Heart left ventricle (tissue), 16 donors: ENCODE data around the gene NCK2. TPM values are rescaled to one million over a fixed set of nuclear protein-coding genes. Genes with fewer than 3 reads are reported as not detected.

Source experiments
- ATAC-seq, 4 donors: fragments of 200-7000 bp; cut with Tn5 transposase; one replicate each; pipeline ENCODE4 v1.9.1; 2020 to 2022; ENCODE audit warnings: moderate library complexity in 4 of 4, mild to moderate bottlenecking in 3 of 4, moderate number of reproducible peaks in 1 of 4
- DNase-seq, 5 donors: peaks; one replicate each; pipeline ENCODE4 v3.0.0-alpha.2; 2020
- H3K27ac ChIP-seq, 12 donors: fragments of 200-600 bp; sonication (generic) in 4 of 12; one replicate each; pipeline versions ENCODE4 v1.5.0 to v1.8.0; 2016 to 2022; ENCODE audit warnings: mild to moderate bottlenecking in 2 of 12
- H3K27me3 ChIP-seq, 9 donors: fragments of 200-600 bp; sonication (generic) in 2 of 9; one replicate each; pipeline versions ENCODE4 v1.5.1 to v1.8.0; 2016 to 2022; ENCODE audit warnings: mild to moderate bottlenecking in 3 of 9
- H3K36me3 ChIP-seq, 9 donors: fragments of 200-600 bp; sonication (generic) in 2 of 9; one replicate each; pipeline versions ENCODE4 v1.5.0 to v1.8.0; 2018 to 2022; ENCODE audit warnings: mild to moderate bottlenecking in 2 of 9
- H3K4me1 ChIP-seq, 12 donors: fragments of 200-600 bp; sonication (generic) in 4 of 12; one replicate each; pipeline versions ENCODE4 v1.5.0 to v1.8.0; 2016 to 2022; ENCODE audit warnings: mild to moderate bottlenecking in 3 of 12
- H3K4me3 ChIP-seq, 12 donors: fragments of 200-600 bp; sonication (generic) in 4 of 12; one replicate each; pipeline versions ENCODE4 v1.5.0 to v1.8.0; 2017 to 2022; ENCODE audit warnings: mild to moderate bottlenecking in 9 of 12, moderate library complexity in 4 of 12
- H3K9me3 ChIP-seq, 12 donors: fragments of 200-600 bp; sonication (generic) in 4 of 12; one replicate each; pipeline versions ENCODE4 v1.5.0 to v1.8.0; 2016 to 2022; ENCODE audit warnings: mild to moderate bottlenecking in 1 of 12
- POLR2A ChIP-seq, 2 donors: fragments of 450-650 bp; IDR thresholded peaks; one replicate each; pipeline ENCODE4 v1.6.1; 2017; ENCODE audit warnings: antibody characterized with exemption in 2 of 2, mild to moderate bottlenecking in 2 of 2, moderate library complexity in 2 of 2
- WGBS, 4 donors: extraction: QIAGEN DNeasy Blood & Tissue Kit in 2 of 4; methylation state at CpG; one replicate each; pipeline versions ENCODE4 v1.1.5 to v1.1.7; 2013 to 2018; 5-methylcytosine and 5-hydroxymethylcytosine counted together
- intact Hi-C, 10 donors: fragments of 100-400 bp; cut with DNase I; formaldehyde crosslinking; loops; one replicate each; pipeline versions ENCODE4 v1.11.1 to v1.14.2; 2022
- polyA plus RNA-seq, 2 donors: library from polyadenylated mRNA; stranded (reverse); fragments of 200-250 nt; gene quantifications; one replicate each; pipeline ENCODE4 v1.2.3, GENCODE V29; 2013
- total RNA-seq, 9 donors: library from RNA; depleted of rRNA in 2 of 9; stranded (reverse); fragments of >200 nt in 2 of 9; fragmentation: NEBNext Ultra II Directional in 3 of 9; extraction: Animal tissue kit (Norgen Biotek cat#: 25700) in 3 of 9; gene quantifications; one replicate each; pipeline versions ENCODE4 v1.1.0 to v1.2.4, GENCODE V29; 2016 to 2023
- TF ChIP-seq, protein P1 (sequence below), 12 donors: fragments of 200-600 bp; sonication (generic) in 4 of 12; IDR thresholded peaks; one replicate each; pipeline versions ENCODE4 v1.5.0 to v1.8.0; 2018 to 2022; ENCODE audit warnings: antibody characterized with exemption in 12 of 12, mild to moderate bottlenecking in 5 of 12
- donor health status: ischemic (EF 13 %, LVEDD 7.1; RV severe dilation, severe dysfunction).
- donor health status: healthy with polysubstance abuse.
- donor health status: DM: no; HTN: yes; CAD: no.
- donor health status: DM: no; HTN: no; CAD: no.
- donor health status: ischemic (EF 25% LVEDD 6.9; RV normal size, moderate dysfunction).
- donor health status: ischemic (EF 25% LVEDD 5.7; RV mildly dilated, moderate dysfunction).
- donor health status: healthy.
- donor health status: DM: yes; HTN: yes; CAD: no.
- donor health status: ischemic (EF 35%, LVEDD 5.7; RV mildly dilated, moderate dysfunction).
- donor health status: nonischemic (EF 11% LVEDD 7.7; RV severe dilation, severe dysfunction).
- donor health status: DM: yes; HTN: yes; CAD: no.
- donor health status: PGD.
- donor health status: ischemic (EF 29% LVEDD 5.4; RV normal size, mild dysfunction).
- donor health status: nonischemic (EF 23%, LVEDD 6.1; RV moderate dilation, normal function).

Gene NCK2
- total and polyA plus RNA-seq, 11 donors = 22.6 to 54.2 (median 33.4) TPM

DNA sequence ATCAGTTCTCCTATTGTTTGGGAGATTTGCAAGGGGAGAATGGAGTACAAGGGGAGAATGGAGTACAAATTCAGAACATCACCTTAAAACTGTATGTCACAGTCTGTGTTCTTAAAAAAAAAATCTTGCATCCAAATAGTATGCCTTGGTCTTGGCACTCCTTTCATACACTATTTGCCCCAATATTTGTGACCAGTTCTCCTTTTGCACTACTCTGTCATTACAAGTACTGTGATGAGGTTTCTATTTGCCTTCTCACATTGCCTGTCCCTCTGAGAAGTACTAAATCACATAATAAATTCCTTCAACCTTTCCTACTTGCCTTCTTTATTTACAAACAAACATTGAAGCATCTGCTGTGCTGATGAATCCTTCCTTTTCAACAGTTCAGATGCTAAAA, 36.0 kb upstream of the NCK2 start:
- no peaks in the 10 kb centered on the region for H3K36me3 ChIP-seq
- peaks cover 0 to 4% (median 0%) of the 10 kb centered on the region in 12 donors for H3K4me1 ChIP-seq
- peaks cover 0 to 11% (median 0%) of the 10 kb centered on the region in 12 donors for H3K9me3 ChIP-seq
- TF ChIP-seq POLR2A (IDR thresholded peaks at IDR 0.05) = no peak
- TF ChIP-seq, protein P1, sequence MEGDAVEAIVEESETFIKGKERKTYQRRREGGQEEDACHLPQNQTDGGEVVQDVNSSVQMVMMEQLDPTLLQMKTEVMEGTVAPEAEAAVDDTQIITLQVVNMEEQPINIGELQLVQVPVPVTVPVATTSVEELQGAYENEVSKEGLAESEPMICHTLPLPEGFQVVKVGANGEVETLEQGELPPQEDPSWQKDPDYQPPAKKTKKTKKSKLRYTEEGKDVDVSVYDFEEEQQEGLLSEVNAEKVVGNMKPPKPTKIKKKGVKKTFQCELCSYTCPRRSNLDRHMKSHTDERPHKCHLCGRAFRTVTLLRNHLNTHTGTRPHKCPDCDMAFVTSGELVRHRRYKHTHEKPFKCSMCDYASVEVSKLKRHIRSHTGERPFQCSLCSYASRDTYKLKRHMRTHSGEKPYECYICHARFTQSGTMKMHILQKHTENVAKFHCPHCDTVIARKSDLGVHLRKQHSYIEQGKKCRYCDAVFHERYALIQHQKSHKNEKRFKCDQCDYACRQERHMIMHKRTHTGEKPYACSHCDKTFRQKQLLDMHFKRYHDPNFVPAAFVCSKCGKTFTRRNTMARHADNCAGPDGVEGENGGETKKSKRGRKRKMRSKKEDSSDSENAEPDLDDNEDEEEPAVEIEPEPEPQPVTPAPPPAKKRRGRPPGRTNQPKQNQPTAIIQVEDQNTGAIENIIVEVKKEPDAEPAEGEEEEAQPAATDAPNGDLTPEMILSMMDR (IDR thresholded peaks at IDR 0.05) = no peak
- no peak overlapping the region for H3K27ac ChIP-seq
- no peak for ATAC-seq
- DNase-seq = no peak
- H3K27me3 ChIP-seq = no peaks in the 10 kb centered on the region
- no peak overlapping the region for H3K4me3 ChIP-seq
- intact Hi-C loops = no loop called here

DNA sequence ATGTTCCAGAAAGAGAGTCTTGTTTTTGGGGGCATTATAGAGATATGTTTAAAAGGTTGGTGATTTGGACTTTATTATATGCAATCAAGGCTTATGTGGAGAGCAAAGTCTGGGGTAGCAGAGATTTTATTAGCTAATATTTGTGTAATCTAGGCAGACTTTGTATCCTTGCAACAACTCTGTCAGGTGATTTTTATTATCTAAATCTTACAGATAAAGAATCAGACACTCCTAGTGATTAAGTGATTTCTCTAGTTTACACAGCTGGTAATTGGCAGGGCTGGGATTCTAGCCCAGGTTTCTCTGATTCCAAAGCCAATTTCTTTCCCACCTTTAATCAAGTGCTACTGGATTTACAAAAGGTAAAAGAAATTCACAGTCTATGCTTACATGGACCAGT, 33.3 kb upstream of the NCK2 start:
- Histone ChIP-seq H3K4me3 (no peak overlapping the region), H3K9me3 (no peaks in the 10 kb centered on the region), H3K4me1 (peaks cover 0 to 4% (median 0%) of the 10 kb centered on the region in 12 donors), H3K27me3 (no peaks in the 10 kb centered on the region), H3K36me3 (no peaks in the 10 kb centered on the region), H3K27ac (no peak overlapping the region)
- ATAC-seq (no peak), DNase-seq (no peak)
- TF ChIP-seq POLR2A (IDR thresholded peaks at IDR 0.05) = no peak
- intact Hi-C loops = no loop called here

DNA sequence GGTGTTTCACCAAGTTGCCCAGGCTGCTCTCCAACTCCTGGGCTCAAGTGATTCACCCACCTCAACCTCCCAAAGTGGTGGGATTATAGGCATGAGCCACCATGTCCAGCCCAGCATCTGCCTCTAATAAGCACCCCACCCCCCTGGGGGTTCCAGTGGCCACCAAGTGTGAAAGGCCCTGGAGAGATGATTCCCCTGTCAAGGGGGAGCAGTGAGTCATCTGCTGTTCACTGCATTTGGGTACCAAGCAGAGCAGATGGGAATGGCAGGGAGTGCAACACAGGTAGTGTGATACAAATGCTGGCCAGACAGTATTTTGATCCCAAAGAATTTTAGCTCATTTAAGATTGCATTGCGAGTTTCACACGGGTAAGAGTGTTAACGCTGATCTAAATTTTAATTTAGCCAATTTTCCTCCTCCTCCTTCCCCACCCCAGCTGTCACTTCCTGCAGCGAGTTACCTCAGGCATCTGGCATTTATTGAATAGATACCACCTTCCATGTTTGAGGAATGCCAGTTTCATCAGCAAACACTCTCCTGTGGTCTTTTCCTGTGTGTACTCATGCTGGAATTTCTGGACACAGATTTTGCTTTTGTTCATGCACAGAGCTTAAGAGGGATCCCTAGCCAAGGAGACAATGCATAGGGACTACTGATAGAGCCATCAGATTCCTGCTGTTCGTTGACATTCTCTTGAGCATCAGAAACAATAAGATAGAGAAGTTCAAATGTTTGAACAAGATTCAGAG, 32.4 kb upstream of the NCK2 start:
- peaks cover 0 to 4% (median 0%) of the 10 kb centered on the region in 12 donors for H3K4me1 ChIP-seq
- ATAC-seq = no peak
- WGBS, 4 donors = 65 to 85% (median 69%) methylated on average over 5 of the region's 5 CpGs
- no peaks in the 10 kb centered on the region for H3K27me3 ChIP-seq
- H3K36me3 ChIP-seq = no peaks in the 10 kb centered on the region
- H3K9me3 ChIP-seq = no peaks in the 10 kb centered on the region
- H3K27ac ChIP-seq = no peak overlapping the region
- intact Hi-C loops = no loop called here
- H3K4me3 ChIP-seq = no peak overlapping the region
- TF ChIP-seq, protein P1 (IDR thresholded peaks at IDR 0.05) = no peak
- no peak for TF ChIP-seq POLR2A (IDR thresholded peaks at IDR 0.05)
- no peak for DNase-seq

DNA sequence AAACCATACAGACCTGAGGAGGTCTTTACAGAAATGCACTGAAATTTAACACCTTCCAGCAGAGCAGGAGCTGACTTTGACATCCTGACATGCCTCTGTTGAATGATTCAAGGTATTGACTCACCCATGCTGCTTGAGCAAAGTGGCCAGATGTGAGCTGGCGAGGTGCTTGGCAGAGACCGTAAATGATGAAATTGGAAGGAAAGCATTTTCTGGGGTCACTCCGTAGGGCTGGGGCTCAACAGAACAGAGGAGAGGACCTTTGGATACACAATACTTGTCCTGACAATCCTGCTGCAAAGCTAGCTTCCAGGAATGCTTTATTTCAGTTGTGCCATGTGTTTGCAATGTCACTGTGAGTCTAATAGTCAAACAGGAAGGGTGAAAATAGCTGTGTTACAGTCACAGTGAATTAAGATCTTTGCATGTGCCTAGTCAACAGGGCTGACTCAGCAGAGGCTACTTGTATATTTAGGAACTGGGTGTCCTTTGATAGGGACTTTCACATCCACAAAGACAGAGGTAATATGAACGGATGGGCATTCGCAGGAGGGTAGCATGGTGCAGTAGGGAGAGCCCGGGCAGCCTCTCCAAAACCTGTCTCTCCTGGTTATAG, 31.6 kb upstream of the NCK2 start:
- H3K9me3 ChIP-seq = no peaks in the 10 kb centered on the region
- no peaks in the 10 kb centered on the region for H3K27me3 ChIP-seq
- TF ChIP-seq, protein P1 (IDR thresholded peaks at IDR 0.05) = no peak
- no peak for TF ChIP-seq POLR2A (IDR thresholded peaks at IDR 0.05)
- ATAC-seq (peak in 3 of 4 donors; percentile 24 to 36 (median 27)), DNase-seq (no peak)
- 89 to 93% (median 91%) methylated on average over 6 of the region's 6 CpGs for WGBS, 4 donors
- intact Hi-C loops = no loop called here
- H3K4me3 ChIP-seq = no peak overlapping the region
- no peak overlapping the region for H3K27ac ChIP-seq
- no peaks in the 10 kb centered on the region for H3K36me3 ChIP-seq
- H3K4me1 ChIP-seq = peaks cover 0 to 4% (median 0%) of the 10 kb centered on the region in 12 donors
